Lower lobe of right lung (tissue), 2 donors: ENCODE measurements around the gene VPS8. TPM values are rescaled to one million over a fixed set of nuclear protein-coding genes. Genes with fewer than 3 reads are reported as not detected.

Experiments
- ATAC-seq, 2 donors: fragments of 200-7000 bp; cut with Tn5 transposase; one replicate each; pipeline ENCODE4 v1.9.1; 2020 to 2022; ENCODE audit warnings: mild to moderate bottlenecking in 2 of 2, moderate library complexity in 2 of 2
- DNase-seq: peaks from one replicate; pipeline ENCODE4 v3.0.0-alpha.2; 2020
- H3K27ac ChIP-seq: fragments of 200-600 bp; one replicate; pipeline ENCODE4 v1.8.0; 2022
- H3K27me3 ChIP-seq: fragments of 200-600 bp; one replicate; pipeline ENCODE4 v1.8.0; 2022; ENCODE audit warnings: low read depth
- H3K36me3 ChIP-seq: fragments of 200-600 bp; one replicate; pipeline ENCODE4 v1.8.0; 2022; ENCODE audit warnings: mild to moderate bottlenecking
- H3K4me1 ChIP-seq: fragments of 200-600 bp; one replicate; pipeline ENCODE4 v1.8.0; 2022
- H3K4me3 ChIP-seq: fragments of 200-600 bp; one replicate; pipeline ENCODE4 v1.8.0; 2022; ENCODE audit warnings: mild to moderate bottlenecking
- H3K9me3 ChIP-seq: fragments of 200-600 bp; one replicate; pipeline ENCODE4 v1.8.0; 2022
- CTCF ChIP-seq: fragments of 200-600 bp; IDR thresholded peaks from one replicate; pipeline ENCODE4 v1.8.0; 2022; ENCODE audit warnings: antibody characterized with exemption, mild to moderate bottlenecking
- intact Hi-C: fragments of 100-400 bp; cut with DNase I; formaldehyde crosslinking; loops from one replicate; pipeline ENCODE4 v1.11.0; 2022
- total RNA-seq: library from RNA; stranded (reverse); fragmentation: NEBNext Ultra II Directional; extraction: Animal tissue kit (Norgen Biotek cat#: 25700); gene quantifications from one replicate; pipeline ENCODE4 v1.2.1, GENCODE V29; 2021
- donor health status: DM: no; HTN: yes; CAD: no; lungs with severe emphysema.

The VPS8 gene
- total RNA-seq, 1 donor from 2014 or later = 84.7 TPM

GRCh38 chr3:184872200-184872599 lies 60.2 kb downstream of the VPS8 start:
- H3K27ac ChIP-seq = no peak overlapping the region
- TF ChIP-seq CTCF = no peak

DNA sequence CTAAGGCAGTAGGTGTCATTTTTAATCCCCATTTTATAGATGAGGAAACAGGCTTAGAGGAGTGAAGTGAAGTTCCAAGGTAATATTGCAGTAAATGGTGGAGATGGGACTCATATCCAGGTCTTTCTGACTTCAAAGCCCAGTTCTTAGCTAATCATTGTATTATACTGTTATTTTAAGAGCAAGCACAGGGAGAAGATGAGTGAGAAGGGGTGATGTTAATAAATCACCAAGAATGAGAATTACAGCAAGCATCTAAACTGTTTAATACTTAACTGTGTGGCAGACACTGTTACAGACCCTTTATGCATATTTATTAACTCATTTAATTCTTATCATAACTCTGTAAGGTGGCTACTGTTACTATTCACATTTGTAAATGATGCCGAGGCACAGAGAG lies 61.2 kb downstream of the VPS8 start:
- peaks cover 55% of the 10 kb centered on the region for H3K36me3 ChIP-seq
- no peak for ATAC-seq
- H3K27me3 ChIP-seq = no peaks in the 10 kb centered on the region
- H3K27ac ChIP-seq = no peak overlapping the region
- intact Hi-C loops = loop anchor here (10.0 kb wide), 1 partner anchor 302 kb away; no protein-coding TSS in a partner anchor
- H3K4me3 ChIP-seq = no peak overlapping the region
- no peak for DNase-seq
- no peak for TF ChIP-seq CTCF
- H3K4me1 ChIP-seq = no peaks in the 10 kb centered on the region
- H3K9me3 ChIP-seq = no peaks in the 10 kb centered on the region

More at GRCh38 chr3:184872200-184872599, 60.2 kb downstream of the VPS8 start:
- no peak for ATAC-seq
- H3K4me3 ChIP-seq = no peak overlapping the region
- intact Hi-C loops = loop anchor here (10.0 kb wide), 1 partner anchor 303 kb away; no protein-coding TSS in a partner anchor
- peaks cover 60% of the 10 kb centered on the region for H3K36me3 ChIP-seq
- no peaks in the 10 kb centered on the region for H3K9me3 ChIP-seq
- H3K4me1 ChIP-seq = no peaks in the 10 kb centered on the region
- no peaks in the 10 kb centered on the region for H3K27me3 ChIP-seq
- DNase-seq = no peak

DNA sequence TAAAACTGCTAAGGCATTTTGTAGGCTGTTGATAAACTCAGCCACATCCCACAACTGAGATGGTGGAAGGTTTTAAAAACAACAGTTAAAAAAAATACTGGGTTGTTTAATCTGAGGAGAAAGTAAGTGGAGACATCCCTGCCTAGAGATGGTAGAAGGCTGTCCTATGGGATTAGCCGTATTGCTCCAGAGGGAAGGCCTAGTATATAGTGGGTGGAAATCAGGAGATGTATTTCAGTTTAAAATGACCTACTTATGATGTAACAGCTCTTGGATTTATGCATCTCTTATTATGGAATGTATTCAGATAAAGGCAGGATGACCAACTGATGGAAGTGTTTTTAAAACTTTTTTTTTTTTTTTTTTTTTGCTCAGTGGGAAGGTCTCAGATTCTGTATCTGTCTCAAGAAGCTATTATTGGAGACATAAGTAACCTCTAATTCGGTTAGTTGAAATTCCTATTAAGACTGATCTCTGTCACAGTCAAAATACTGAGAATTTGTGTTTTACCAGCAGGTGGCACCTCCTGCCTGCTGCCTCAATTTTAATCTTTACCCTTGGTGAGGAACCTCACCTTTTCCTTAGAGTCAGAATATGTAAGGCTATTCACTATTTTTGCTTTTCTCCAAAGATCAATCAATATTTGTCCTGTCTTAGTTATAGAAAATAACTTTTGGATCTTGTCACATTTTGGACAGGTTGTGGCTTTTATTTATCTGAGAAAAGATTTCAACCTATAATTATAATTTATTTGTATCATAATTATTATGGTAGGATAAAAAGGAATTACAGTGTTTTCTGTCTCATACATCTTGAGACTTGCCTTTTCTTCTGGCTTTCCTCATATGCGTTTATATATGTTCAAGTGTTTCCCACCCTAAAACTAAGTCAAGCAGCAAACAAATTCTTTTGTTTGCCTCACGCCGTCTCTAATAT lies 63.0 kb downstream of the VPS8 start:
- H3K4me1 ChIP-seq = no peaks in the 10 kb centered on the region
- ATAC-seq (no peak), DNase-seq (no peak)
- H3K36me3 ChIP-seq = peaks cover 46% of the 10 kb centered on the region
- no peak overlapping the region for H3K27ac ChIP-seq
- H3K9me3 ChIP-seq = no peaks in the 10 kb centered on the region
- peak; percentile 41 for TF ChIP-seq CTCF
- intact Hi-C loops = loop anchor here (10.0 kb wide), 1 partner anchor 300 kb away; no protein-coding TSS in a partner anchor
- H3K27me3 ChIP-seq = no peaks in the 10 kb centered on the region
- no peak overlapping the region for H3K4me3 ChIP-seq

DNA sequence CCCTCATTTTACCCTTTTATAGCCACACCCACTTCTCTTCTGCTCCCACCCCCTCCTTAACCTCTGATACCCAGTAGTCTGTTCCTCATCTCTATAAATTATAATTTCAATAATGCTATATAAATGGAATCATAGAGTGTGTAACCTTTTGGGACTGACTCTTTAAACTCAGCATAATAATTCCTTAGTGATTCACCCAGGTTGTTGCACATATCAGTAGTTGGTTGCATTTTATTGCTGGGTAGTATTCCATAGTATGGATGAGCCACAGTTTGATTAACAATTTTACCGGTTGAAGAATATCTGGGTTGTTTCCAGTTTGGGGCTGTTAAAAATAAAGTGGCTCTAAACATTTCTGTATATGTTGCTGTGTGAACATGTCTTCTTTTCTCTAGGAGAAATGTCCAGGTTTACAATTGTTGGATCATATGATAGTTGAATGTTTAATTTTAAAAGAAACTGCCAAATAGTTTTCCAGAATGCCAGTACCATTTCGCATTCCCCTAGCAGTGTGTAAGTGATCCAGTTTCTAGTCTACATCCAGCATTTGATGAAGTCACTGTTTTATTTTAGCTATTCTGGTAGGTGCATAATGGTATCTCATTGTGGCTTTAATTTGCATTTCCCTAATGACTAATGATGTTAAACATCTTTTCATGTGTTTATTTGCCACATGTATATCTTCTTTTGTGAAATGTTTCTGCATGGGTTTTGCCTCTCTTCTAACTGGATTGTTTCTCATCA lies 68.5 kb downstream of the VPS8 start:
- ATAC-seq (no peak), DNase-seq (no peak)
- Histone ChIP-seq H3K4me1 (no peaks in the 10 kb centered on the region), H3K27ac (no peak overlapping the region), H3K4me3 (no peak overlapping the region), H3K36me3 (peaks cover 45% of the 10 kb centered on the region), H3K27me3 (no peaks in the 10 kb centered on the region), H3K9me3 (no peaks in the 10 kb centered on the region)
- intact Hi-C loops = no loop called here
- TF ChIP-seq CTCF = no peak

DNA sequence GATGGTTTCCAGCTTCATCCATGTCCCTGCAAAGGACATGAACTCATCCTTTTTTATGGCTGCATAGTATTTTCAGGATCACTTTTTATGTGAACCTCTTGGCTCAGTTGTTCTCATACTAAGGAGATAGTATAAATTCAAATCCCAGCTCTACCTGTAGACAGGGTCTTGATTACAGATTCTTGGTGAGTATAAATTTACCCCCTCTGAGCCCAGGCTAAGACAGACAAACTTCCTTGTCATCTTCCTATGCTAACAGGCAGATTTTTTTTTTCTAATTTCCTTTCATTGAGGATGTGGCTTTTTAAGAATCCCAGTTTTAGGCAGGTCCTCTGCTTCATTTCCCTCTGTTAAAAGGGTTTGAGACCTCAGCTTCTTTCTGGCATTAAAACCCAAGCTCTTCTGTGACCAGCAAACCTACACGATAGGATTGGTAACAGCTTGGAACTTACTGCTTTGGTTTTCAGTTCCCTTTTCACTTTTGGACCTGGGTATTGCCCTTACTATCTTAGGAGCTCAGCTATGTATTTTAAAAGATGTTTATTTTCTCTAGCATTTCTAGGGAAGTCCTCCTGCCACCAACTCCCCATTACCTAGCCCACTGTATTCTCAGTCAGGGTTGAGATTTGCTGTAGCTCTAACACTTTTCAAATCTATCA lies 72.5 kb downstream of the VPS8 start:
- ATAC-seq (no peak), DNase-seq (no peak)
- intact Hi-C loops = no loop called here
- no peak for TF ChIP-seq CTCF
- Histone ChIP-seq H3K27me3 (no peaks in the 10 kb centered on the region), H3K4me3 (no peak overlapping the region), H3K36me3 (peaks cover 56% of the 10 kb centered on the region), H3K9me3 (no peaks in the 10 kb centered on the region), H3K27ac (no peak overlapping the region), H3K4me1 (no peaks in the 10 kb centered on the region)
